ENCODE measurements around the gene PBOV1.
"Not testable (repeated sequence)": the region's sequence is repeated elsewhere in the genome, so short reads cannot be mapped to it uniquely, and the experiment has no call there.

Gene PBOV1

DNA sequence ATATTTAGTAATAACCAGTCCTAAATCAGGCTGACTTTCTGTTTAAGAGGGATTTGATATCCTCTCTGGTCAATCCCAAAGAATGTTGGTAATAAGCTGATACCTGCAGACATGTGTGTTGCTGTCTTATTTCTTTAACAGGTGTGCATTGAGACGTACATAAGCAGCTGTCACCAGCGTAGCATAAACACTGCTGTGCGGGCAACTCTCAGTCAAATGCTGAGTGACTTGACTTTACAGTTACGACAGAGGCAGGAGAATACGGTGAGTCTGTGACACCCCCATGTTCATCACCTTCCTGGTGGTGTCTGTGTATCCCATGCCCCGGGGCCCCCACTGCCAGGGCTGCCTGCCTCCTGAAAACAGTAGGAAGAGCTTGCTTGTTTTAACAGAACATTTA is 20.1 kb upstream of the PBOV1 start:
- no peak for DNase-seq

DNA sequence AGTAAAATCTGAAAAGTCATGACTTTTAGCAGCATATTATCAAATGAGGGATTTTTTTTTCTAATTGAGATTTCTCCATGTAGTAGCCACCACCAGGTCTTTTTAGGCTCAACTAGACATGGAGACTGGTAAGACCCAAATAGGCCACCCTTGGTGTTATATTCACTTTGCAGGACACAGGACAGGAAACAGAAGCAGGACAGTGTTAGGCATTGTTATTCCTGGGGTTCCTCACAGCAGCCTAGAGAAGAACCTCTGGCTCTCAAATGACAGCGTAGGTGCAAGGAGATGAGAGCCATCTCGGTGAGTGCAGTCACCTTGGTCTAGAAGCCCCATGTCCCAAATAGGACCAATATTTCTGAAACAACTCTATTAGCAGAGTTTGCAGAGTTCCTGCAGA is 19.2 kb upstream of the PBOV1 start:
- no peak for DNase-seq

DNA sequence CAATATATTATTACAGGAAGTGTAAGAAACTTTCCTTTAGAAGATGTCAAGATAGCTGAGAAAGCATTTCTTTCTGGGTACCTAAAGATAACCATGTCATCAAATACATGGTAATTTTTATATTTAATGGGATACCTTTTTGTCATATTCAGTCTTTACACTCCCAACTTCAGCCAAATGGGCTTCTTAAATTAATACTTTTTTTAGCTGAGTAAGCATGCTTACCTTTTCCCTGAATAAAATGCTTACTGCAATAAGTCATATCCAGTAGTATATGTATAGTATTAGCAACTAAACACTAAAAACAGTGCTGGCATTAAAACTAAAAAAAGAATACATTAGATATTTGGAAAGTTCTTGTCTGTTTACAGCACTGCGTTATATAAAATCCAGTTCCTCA is 17.4 kb upstream of the PBOV1 start:
- no peak for DNase-seq

DNA sequence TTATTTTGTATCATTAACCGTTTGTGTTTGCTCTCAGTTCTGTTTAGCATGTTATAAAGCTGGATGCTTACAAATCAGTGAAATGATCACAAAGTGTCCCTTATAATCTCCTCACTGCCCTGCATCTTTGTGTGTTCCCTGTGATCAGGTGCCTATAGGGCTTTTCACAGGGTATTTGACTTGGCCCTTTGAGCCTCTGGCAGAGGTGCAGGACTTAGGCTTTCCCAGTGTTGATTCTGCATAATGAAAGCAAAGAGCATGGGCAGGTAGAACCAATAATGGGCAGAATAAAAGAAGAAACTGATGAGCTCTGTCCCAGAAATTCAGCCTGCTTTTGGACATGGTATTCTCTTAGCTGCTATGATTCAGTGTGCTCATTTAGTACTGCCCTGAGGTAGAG is 16.9 kb upstream of the PBOV1 start:
- DNase-seq = no peak

DNA sequence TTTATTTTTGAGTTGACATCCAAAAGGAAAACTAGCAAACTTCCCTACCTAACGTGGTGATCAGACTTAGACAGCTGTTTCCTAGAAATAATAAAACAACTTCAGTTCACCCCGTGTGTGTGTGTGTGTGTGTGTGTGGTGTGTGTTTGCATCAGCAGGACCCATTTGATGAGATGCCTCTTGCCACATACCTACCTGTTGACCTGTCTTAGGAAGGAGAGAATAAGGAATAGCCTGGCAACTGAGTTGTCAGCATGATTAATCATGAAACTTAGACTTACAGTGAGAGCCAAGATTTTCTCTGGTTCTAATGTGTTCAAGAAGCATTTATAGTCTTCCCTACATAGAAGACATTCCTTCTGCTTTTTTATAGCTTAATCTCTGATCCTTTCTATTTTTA is 16.1 kb upstream of the PBOV1 start:
- no peak for DNase-seq

DNA sequence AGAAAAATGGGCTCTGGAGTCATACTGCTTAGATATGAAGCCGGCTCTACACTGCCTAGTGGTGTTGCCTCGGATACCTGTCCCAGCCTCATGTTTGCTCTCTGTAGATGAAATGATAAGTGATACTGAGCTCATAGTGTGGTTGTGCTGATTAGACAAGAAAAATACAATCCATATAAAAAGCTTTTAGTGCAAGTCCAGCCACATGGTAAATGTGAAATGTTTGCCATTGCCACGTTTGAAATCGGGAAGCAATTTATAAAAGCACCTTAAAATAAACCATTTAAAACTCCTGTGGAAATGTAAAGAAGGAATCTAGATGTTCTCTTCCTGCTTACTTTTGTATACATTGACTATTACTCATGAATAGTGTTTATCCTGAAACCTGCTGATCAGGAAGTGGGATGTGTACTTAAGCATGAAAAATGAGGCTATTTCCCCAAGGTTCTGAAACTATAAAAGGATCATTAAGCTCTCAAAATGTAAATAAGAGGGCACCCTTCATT is 13.1 kb upstream of the PBOV1 start:
- DNase-seq = no peak

DNA sequence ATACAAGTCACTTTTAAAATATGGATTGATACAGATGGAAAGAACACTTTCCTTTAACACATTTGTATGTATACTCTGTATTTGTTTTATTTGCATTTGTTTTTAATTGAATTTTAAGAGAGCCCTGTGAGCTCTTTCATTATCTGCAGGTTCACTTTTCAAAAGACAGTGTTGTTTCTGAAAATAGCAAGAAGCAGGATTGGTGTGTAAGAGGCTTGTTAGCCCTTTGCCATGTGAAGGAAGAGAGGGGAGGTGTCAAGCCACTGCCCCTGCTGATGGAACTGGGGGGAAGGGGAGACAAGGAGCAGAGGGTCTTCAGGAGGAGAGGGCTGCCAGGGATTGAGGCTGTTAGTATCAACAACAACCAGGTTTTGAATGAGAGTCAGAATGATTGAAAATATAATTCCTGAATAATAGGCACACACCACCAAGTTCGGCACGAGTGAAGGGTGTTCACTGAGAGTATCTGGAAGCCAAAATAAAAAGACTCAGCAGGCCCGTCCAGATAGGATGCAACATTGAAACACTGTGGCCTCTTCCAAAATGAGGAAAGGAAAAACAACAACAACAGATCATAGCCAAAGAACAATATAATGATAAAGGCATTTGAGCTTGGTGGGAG is 12.6 kb upstream of the PBOV1 start:
- no peak for DNase-seq

DNA sequence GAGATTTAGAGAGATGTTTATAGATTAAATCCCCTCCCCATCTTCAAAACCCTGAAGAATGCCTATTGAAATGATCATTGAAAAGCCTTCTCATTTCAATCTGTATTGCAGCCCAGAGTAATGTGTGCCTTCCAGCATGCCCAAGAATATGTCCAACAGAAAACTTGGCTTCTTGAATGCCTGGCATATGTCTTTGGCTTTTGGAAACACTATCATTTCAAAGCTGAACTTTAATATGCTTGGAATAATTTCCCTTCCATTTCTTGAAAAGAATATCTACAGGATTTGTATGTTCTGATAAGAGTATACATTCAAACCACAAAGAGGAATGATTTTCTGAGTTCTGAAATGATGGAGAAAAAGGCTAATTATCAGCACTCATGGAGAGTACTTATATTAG is 11.9 kb upstream of the PBOV1 start:
- DNase-seq = no peak

DNA sequence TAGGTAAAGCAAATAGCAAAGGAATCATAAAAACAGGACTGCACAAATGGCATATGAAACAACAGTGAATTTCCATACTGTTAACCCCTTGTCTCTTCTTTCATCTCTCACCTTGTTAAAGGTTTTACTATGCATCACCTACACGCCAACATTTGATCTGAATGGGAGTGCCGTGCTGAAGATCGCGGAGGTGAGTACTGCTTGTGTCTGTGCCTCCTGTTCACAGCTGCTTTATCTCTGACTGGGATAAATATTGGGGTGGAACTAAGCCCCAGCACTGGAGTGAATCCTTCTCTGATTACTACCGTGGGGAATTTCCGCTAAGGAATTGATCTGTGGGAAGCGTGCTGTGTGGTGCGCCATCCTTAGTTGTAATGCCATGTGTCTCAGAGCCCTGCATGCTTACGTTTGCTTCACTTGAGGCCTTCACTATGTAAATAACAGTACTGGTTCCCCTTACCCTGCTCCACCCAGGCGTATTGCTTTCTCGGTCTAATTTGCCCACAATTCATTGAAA is 11.4 kb upstream of the PBOV1 start:
- DNase-seq = no peak

DNA sequence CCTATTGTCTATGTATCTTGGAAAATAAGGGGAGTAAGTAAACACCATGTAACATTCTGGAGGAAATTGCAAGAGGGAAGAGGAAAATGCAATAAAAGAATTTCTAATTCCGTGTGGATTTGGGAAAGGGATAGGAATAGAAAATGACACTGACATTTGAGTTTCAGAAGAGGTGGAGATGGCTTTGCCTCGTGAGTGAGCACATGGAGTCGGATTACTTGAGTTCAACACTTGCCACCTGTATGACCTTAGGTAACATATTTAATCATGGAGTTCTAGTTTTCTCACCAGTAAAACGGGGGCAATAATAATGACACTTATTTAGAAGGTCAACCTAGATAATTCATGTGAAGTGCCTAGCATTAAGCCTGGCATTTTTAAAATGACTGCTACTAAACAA is 10.8 kb upstream of the PBOV1 start:
- no peak for DNase-seq

DNA sequence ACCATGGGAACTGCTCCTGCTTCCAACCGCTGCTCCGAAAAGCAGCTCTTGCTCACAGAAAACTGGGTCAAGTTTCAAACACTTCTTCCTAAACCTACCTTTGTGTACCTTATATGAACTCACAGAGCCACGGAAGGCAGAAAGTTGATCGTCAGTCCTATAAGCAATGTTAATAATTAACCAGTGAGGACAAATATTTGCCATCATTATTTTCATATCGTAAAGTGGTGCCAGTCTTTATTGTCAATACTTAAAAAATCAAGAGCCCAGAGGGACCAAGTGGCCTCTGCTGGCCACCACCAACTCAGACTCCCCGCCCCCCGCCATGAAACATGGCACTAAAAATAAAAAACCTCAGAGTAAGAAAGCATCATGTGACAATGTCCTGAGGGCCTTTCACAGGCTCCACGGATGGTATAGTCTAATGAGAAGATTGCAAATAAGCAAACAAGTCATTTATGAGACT is 9.1 kb upstream of the PBOV1 start:
- no peak for DNase-seq

DNA sequence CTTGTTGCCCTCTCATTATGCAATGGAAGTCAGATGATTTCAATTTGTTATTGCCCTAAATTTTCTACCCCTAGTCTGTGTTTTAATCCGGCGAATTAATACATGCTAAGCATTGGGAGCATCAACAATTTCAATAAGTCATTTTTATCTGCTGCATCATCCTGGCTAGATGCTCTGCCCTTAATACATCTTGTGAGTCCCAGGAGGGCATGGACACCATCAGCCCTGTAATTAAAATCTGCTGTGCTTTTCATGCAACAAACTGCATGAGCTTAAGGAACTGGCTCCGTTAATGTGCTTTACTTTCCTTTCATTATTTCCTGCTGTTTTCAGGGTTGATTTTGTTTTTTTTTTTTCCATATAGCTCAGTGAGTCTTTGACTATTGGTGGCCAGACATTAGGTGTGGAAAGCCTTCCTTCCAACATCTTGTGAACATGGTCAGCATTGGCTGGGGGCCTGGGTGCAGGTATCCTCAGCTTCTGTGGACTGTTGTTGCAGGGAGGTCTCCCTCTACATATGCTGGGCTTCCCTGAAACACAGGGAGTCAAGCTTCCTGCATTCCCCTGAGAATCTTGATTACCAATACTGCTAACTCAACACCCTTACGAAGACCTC is 8.5 kb upstream of the PBOV1 start:
- no peak for DNase-seq

DNA sequence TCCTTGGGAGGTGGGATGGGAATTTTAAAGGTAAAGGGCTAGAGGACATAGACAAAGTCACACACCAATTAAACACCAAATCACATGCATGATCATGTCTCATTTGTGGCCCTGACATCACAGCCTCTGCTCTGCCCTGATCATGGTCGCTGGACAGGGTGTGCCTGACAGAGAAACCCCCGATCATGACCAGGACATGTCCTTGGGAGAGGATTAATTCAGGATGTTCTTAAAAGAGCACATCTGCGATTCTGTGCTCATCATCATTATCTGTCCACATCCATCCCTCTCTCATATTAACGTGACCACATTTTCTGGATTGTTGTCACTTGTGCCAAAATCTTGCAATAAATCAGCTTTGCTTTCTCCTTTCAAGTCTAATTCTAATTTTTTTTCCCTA is 7.7 kb upstream of the PBOV1 start:
- no peak for DNase-seq

DNA sequence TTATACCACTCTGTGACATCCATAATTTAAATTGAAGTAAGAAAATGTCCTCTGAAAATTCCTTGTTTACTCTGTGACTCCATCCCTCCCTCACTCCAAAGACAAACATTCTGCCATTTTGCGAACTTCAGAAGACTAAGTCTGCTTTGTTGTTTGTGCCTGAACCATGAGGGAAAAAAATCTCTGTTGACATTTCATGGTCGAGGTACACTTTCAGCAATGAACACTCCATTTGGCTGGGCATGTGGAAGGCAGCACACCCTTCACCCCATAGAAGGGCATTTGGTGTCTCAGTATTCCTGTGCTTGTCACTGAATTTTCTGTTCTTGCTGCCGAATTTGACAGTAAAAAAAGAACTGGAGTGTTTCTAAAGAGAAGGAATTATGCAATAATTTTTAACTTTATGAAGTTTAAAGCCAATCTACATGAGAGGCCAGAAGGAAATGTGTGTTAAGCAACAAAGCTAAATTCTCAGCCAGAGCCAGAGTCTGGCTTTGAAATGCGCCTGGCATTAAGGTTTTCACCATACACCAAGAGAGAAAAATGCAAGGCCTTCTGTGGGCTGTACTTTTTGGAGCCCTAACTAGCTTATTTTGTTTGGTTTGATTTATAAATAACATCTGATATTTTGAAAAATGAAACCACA is 4.7 kb upstream of the PBOV1 start:
- no peak for DNase-seq

DNA sequence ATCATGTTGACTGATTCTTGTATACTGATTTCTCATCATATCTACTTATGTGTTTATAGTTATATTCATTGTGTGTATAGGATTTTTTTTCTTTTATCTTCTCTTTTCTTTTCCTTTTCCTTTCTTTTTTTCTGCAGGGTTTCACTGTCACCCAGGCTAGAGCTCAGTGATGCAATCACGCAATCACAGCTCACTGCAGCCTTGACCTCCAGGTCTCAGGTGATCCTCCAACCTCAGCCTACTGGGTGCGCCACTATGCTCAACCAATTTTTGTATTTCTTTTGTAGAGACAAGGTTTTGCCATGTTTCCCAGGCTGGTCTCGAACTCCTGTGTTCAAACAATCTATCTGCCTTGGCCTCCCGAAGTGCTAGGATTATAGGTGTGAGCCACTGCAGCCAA is 1.6 kb upstream of the PBOV1 start:
- no peak for DNase-seq

DNA sequence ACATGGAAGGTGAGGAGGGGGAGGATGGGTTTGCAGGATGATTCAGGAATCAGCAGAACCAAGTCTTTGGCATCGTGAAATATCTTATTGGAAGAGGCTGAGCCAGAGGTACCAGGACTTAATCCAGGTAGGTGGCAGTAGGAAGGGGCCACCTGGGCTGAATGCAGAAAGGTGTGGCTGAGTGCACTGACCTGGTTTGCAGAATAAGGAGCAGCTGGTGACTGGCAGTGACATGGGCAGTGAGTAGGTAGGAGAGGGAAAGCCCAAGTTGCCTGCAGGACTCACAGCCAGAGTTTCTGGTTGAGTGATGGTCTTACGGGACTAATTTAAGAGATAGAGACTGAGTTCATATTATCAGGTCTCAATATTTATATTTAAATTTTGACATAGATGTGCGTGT is 1.1 kb upstream of the PBOV1 start:
- no peak for DNase-seq

DNA sequence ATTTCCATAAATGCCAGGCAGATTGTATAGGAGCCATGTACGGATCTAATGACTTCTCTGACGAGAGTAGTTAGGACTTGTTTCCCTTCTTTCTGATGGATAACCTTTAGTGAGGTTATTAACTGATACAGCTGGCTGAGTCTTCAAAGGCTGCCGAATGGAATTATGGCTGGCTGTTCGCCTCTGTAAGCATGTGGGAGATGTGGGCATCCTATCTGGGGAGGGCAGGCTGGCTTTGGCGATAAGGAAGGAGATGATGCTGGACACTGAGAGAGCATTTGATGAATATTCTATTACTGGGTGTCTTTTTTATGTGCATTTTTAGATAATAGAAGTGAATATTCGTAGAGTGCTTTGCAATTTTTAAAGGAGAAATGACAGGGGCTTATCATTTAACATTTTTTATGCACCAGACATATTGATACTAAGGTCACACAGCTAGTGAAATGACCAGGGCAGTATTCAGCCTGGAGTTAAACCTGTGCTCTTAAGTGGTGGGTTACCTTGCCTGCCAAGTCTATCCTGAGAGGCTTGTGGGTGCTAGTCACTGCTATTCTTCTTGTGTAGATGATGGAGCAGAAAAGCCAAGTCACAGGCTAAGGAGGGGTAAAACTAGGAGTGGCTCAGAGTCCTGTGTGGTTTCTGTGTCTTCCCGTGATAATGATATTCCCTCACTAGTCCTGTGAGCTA is 3.1 kb downstream of the PBOV1 start:
- no peak for DNase-seq

DNA sequence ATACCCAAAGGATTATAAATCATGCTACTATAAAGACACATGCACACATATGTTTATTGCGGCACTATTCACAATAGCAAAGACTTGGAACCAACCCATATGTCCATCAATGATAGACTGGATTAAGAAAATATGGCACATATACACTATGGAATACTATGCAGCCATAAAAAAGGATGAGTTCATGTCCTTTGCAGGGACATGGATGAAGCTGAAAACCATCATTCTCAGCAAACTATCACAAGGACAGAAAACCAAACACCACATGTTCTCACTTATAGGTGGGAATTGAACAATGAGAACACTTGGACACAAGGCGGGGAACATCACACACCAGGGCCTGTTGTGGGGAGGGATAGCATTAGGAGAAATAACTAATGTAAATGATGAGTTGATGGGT is 5.8 kb downstream of the PBOV1 start:
- not testable (repeated sequence) for DNase-seq

DNA sequence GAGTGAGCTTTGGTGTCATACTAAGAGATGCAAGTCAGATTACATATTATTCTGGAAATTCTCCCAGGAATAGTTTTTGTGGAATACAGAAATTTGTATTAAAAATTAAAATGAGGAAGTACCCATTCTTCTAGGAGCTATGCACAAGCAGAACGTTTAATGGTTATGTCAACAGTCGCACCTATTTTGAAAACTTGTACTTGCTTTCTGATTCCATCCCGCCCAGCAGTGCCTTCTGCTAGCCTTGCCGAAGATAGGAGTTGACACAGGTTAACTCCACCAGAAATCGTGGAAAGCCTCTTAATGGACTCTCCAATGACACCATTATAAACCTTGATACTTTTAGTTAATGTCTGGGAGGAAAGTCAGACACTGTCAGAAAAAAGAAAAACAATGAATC is 6.7 kb downstream of the PBOV1 start:
- DNase-seq = no peak

DNA sequence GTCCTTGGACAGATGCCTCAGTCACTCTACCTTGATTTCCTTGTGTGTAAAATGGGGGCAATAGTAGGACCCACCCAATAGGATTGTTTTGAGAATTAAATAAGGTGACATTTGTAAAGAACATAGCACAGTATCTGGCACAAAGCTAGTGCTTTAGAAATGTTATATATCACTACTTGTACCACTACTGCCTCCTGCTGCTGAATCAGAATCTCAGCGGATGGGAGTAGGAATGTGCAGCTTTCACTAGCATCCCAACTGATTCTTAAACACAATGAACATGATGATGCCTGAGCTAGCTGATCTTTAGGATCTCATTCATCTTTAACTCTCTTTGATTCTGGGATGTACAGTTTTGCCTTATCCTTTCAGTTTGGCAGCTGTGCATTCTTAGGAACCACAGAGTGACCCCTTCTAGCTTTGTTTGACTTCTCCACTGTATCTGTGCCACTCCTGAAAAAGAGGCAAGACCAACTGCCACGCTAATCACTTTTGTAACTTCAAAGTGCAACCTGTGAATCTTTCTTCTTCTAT is 7.2 kb downstream of the PBOV1 start:
- DNase-seq = peak in 9 of 58 donors; percentile 1 to 70 (median 16)

DNA sequence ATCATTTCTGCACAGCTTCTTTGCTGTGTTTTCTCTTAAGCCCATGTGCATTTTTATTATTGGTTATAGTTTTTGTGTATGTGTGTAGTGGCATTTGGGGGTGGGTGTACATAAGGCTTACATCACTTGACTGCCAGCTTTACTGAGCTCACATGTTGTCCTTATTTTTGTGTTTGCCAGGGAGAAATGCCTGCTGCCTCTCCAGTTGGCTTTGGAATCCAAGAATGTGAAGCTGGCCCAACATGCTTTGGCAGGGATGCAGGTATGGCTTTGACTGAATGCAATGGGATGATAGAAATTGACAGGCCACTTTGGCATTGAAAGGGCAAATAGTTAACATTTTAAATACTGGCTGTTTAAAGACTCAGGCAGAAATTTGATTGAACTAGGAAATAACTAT is 11.4 kb downstream of the PBOV1 start:
- DNase-seq = peak in 2 of 58 donors; percentile 16 to 25
